Adrenal gland (tissue), 12 donors: ENCODE measurements around the gene OPCML. TPM values are rescaled to one million over a fixed set of nuclear protein-coding genes. Genes with fewer than 3 reads are reported as not detected.

Experiments used
- DNase-seq, 7 donors: peaks; one replicate each; pipeline ENCODE4 v3.0.0-alpha.2; 2019 to 2020
- H3K27ac ChIP-seq, 5 donors: fragments of 200-600 bp; sonication (generic) in 4 of 5; 1 replicate in 3 of 5; 2 replicates in 2 of 5; pipeline versions ENCODE4 v1.5.1 to v1.8.0; 2016 to 2020; ENCODE audit warnings: mild to moderate bottlenecking in 1 of 5
- H3K27me3 ChIP-seq: fragments of 200-600 bp; 2 replicates; pipeline ENCODE4 v1.8.0; 2021
- H3K36me3 ChIP-seq, 2 donors: fragments of 200-600 bp; replicated peaks in 1 of 2; 1 replicate in 1 of 2; 2 replicates in 1 of 2; pipeline versions ENCODE4 v1.5.1 to v1.8.0; 2018 to 2022
- H3K4me1 ChIP-seq, 2 donors: fragments of 200-600 bp; replicated peaks in 1 of 2; 1 replicate in 1 of 2; 2 replicates in 1 of 2; pipeline versions ENCODE4 v1.5.1 to v1.8.0; 2018 to 2021
- H3K4me3 ChIP-seq, 4 donors: fragments of 200-600 bp; sonication (generic) in 3 of 4; one replicate each; pipeline ENCODE4 v1.5.1; 2016 to 2018
- H3K9me3 ChIP-seq, 3 donors: fragments of 200-600 bp; sonication (generic) in 1 of 3; replicated peaks in 1 of 3; 1 replicate in 2 of 3; 2 replicates in 1 of 3; pipeline versions ENCODE4 v1.5.1 to v1.8.0; 2016 to 2021
- POLR2A ChIP-seq, 2 donors: fragments of 450-650 bp; IDR thresholded peaks; one replicate each; pipeline ENCODE4 v1.6.1; 2017; ENCODE audit warnings: antibody characterized with exemption in 2 of 2, mild to moderate bottlenecking in 2 of 2, moderate library complexity in 1 of 2
- WGBS, 4 donors: extraction: QIAGEN DNeasy Blood & Tissue Kit in 2 of 4; methylation state at CpG; one replicate each; pipeline versions ENCODE4 v1.1.5 to v1.1.7; 2013 to 2017; 5-methylcytosine and 5-hydroxymethylcytosine counted together
- intact Hi-C, 2 donors: fragments of 100-400 bp; cut with DNase I; formaldehyde crosslinking; loops; one replicate each; pipeline versions ENCODE4 v1.14.1 to v1.15.0; 2022 to 2023
- polyA plus RNA-seq, 3 donors: library from polyadenylated mRNA; stranded (reverse); fragments of 200-250 nt in 2 of 3; fragments of 350-450 nt in 1 of 3; fragmentation: Illumina TruSeq in 1 of 3; extraction: RNeasy Lipid Tissue Mini Kit (QIAGEN cat#74804) in 1 of 3; gene quantifications; one replicate each; pipeline ENCODE4 v1.2.3, GENCODE V29; 2013 to 2014
- total RNA-seq, 9 donors: library from RNA; depleted of rRNA in 4 of 9; stranded (reverse); fragments of >200 nt in 4 of 9; fragments of 120-200 nt in 1 of 9; fragmentation: NEBNext Ultra II Directional in 1 of 9; extraction: Animal tissue kit (Norgen Biotek cat#: 25700) in 1 of 9; gene quantifications; one replicate each; pipeline versions ENCODE4 v1.1.0 to v1.2.4, GENCODE V29; 2013 to 2023
- TF ChIP-seq, protein P1 (sequence below), 6 experiments: fragments of 450-650 bp in 4 of 6; fragments of 200-600 bp in 2 of 6; sonication (generic) in 1 of 6; IDR thresholded peaks; 1 replicate in 5 of 6; 2 replicates in 1 of 6; pipeline versions ENCODE4 v1.5.1 to v1.8.0; 2016 to 2021; ENCODE audit warnings: antibody characterized with exemption in 6 of 6, mild to moderate bottlenecking in 2 of 6, moderate library complexity in 1 of 6
- donor health status: healthy with polysubstance abuse.
- donor health status: Bipolar disorder and iron deficiency.
- donor health status: DM: yes; HTN: yes; CAD: no.
- donor health status: DM: no; HTN: no; CAD: no.
- donor health status: DM: no; HTN: no; CAD: no.
- donor health status: DM: yes; HTN: yes; CAD: no.

The OPCML gene
- total and polyA plus RNA-seq, 12 donors: 0.10 to 5.5 (median 0.72) TPM; not detected in 5

DNA sequence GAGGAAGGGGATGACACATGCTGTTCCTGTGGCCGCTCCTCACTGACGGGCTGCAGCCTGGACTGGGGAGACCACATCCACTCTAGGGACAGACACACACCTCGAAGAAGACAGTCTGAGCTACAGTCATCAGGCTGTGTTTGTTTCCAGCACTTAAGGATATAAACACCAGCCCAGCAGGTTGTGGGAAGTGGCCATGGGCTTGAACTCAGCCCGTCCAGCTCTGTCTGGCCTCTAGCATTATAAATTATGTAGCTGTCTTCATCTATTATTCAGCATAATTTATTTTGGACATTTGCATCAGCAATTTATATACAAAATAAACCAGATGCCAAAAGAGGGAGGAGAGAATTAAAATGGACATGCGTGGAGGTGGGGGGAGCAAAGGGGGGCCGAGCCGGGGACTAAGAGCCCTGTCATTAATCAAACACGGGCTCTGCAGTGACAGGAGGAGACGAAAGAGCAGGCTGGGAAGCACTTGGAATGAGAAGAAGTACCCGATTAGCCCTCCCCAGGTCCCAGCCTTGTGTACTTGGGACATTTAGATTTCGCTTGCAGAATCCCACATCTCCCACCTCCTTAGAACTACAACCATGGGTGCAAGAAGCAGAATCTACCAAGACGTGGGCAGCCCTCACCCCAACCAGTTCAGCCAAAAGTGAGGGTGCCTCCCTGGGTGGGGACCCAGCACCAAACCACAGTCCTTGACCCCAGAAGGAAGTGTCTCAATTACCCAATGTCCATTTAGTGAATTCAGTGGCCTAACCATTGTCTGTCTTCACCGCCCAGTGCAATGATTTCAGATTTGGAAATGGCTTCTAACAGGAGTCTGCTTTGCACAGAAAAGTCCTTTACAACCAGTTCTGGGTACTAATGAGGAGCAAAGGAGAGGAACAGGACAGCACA is 309.6 kb downstream of the OPCML start:
- WGBS, 4 donors: 48 to 51% (median 49%) methylated on average over 13 of the region's 13 CpGs
- intact Hi-C loops: no loop called here
- Histone ChIP-seq H3K9me3 (no peaks in the 10 kb centered on the region), H3K4me1 (no peaks in the 10 kb centered on the region), H3K4me3 (no peak overlapping the region), H3K27ac (no peak overlapping the region), H3K36me3 (no peaks in the 10 kb centered on the region), H3K27me3 (peaks cover 2% of the 10 kb centered on the region)
- DNase-seq: no peak
- no peak for TF ChIP-seq POLR2A (IDR thresholded peaks at IDR 0.05)
- TF ChIP-seq, protein P1, sequence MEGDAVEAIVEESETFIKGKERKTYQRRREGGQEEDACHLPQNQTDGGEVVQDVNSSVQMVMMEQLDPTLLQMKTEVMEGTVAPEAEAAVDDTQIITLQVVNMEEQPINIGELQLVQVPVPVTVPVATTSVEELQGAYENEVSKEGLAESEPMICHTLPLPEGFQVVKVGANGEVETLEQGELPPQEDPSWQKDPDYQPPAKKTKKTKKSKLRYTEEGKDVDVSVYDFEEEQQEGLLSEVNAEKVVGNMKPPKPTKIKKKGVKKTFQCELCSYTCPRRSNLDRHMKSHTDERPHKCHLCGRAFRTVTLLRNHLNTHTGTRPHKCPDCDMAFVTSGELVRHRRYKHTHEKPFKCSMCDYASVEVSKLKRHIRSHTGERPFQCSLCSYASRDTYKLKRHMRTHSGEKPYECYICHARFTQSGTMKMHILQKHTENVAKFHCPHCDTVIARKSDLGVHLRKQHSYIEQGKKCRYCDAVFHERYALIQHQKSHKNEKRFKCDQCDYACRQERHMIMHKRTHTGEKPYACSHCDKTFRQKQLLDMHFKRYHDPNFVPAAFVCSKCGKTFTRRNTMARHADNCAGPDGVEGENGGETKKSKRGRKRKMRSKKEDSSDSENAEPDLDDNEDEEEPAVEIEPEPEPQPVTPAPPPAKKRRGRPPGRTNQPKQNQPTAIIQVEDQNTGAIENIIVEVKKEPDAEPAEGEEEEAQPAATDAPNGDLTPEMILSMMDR (IDR thresholded peaks at IDR 0.05): no peak

DNA sequence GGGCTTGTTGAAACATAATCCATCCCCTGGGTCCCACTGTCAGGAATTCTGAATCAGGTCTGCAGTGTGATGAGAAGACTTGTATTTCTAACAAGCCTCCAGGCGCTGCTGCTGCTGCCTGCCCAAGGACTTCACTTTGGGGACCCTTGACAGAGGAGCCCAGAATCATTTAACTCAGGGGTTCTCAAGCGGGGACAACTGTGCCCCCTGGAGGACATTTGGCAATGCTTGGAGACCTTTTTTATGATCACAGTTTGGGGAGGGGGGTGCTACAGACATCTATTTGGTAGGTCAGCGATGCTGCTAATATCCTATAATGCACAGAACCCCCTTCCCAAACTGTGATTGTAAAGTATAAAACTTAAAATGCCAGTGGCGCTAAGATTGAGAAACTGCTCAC is 312.8 kb downstream of the OPCML start:
- no peaks in the 10 kb centered on the region for H3K9me3 ChIP-seq
- H3K27me3 ChIP-seq: peaks cover 11% of the 10 kb centered on the region
- no peaks in the 10 kb centered on the region for H3K36me3 ChIP-seq
- no peak for DNase-seq
- H3K27ac ChIP-seq: no peak overlapping the region
- 75 to 80% (median 79%) methylated on average over 4 of the region's 4 CpGs for WGBS, 4 donors
- no peak overlapping the region for H3K4me3 ChIP-seq
- no peaks in the 10 kb centered on the region for H3K4me1 ChIP-seq
- intact Hi-C loops: no loop called here
- no peak for TF ChIP-seq POLR2A (IDR thresholded peaks at IDR 0.05)
- TF ChIP-seq, protein P1 (IDR thresholded peaks at IDR 0.05): no peak

DNA sequence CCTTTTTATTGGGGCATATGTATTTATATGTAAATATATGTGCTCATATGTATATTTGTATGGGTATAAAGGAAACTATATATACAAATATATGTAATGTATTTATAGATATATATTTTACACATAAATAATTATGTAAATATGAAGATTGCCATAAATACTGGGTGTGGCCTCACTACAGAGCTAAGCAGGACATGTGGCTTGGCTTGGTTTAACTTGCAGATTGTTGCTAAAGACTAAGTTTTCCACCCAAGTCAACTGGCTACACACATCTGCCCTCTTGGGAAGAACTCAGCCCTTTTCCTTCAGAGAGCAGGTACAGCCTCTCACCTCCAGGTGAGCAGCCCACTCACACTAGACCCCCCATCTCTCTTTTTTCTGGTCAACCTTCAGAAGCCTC is 315.5 kb downstream of the OPCML start:
- no peak for DNase-seq

DNA sequence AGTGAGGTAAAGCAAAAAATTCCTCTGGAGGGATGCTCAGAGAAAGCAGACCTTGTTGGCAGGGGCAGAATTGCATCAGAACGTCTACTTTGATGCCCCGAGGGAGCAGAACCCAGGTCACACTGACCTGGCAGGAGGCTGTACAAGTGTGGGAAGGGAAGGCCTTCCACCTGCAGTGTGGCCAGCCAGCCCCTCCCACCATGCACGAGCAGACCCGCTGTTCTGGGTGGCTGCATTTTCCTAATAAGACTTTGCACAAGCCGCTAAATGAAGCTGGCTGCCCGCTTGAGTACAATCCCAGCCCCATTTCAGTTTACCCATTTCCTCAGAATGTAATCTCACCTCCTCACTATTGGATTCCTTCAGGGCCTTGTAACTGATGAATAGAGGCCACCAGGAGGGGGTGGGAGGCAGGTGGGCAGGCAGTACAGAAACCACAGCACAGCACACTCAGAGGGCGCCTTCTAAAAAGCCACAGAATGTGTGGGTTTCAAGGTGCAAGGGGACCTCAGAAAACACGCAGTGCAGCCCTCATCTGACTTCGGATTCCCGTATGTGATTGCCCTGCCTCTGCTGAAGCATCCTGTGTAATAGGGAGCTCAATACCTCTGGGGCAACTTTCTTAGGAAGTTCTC is 316.6 kb downstream of the OPCML start:
- H3K4me1 ChIP-seq: no peaks in the 10 kb centered on the region
- no peak overlapping the region for H3K27ac ChIP-seq
- 64 to 71% (median 66%) methylated on average over 10 of the region's 10 CpGs for WGBS, 4 donors
- H3K36me3 ChIP-seq: no peaks in the 10 kb centered on the region
- no peaks in the 10 kb centered on the region for H3K9me3 ChIP-seq
- TF ChIP-seq, protein P1 (IDR thresholded peaks at IDR 0.05): no peak
- TF ChIP-seq POLR2A (IDR thresholded peaks at IDR 0.05): no peak
- H3K4me3 ChIP-seq: no peak overlapping the region
- H3K27me3 ChIP-seq: peaks cover 11% of the 10 kb centered on the region
- intact Hi-C loops: no loop called here
- DNase-seq: no peak

More for the DNA sequence above, 315.5 kb downstream of the OPCML start:
- H3K4me1 ChIP-seq: no peaks in the 10 kb centered on the region
- no peak overlapping the region for H3K4me3 ChIP-seq
- no peaks in the 10 kb centered on the region for H3K9me3 ChIP-seq
- intact Hi-C loops: no loop called here
- no peak for TF ChIP-seq POLR2A (IDR thresholded peaks at IDR 0.05)
- TF ChIP-seq, protein P1 (IDR thresholded peaks at IDR 0.05): no peak
- no peaks in the 10 kb centered on the region for H3K36me3 ChIP-seq
- no peak overlapping the region for H3K27ac ChIP-seq
- H3K27me3 ChIP-seq: peaks cover 11% of the 10 kb centered on the region
